Fibroblast of lung (primary cell): ENCODE data around the gene USPL1. TPM values are rescaled to one million over a fixed set of nuclear protein-coding genes. Genes with fewer than 3 reads are reported as not detected.

Experiments used
- DNase-seq, 2 donors: peaks; one replicate each; pipeline versions ENCODE4 v3.0.0 to v3.0.0-alpha.2; 2010; ENCODE audit warnings: low read depth in 2 of 2
- H2AFZ ChIP-seq: 2 replicates; pipeline ENCODE4 v1.5.1; 2012; ENCODE audit warnings: low read length, control low read depth, inconsistent platforms
- H3K27ac ChIP-seq: 2 replicates; pipeline ENCODE4 v1.5.1; 2011; ENCODE audit warnings: low read length, control low read depth; ENCODE audit not compliant: insufficient read depth
- H3K27me3 ChIP-seq: 2 replicates; pipeline ENCODE4 v1.5.1; 2011; ENCODE audit warnings: mild to moderate bottlenecking, low read length; ENCODE audit not compliant: control insufficient read depth, insufficient read depth
- H3K36me3 ChIP-seq: 2 replicates; pipeline ENCODE4 v1.5.1; 2011; ENCODE audit warnings: low read length; ENCODE audit not compliant: control insufficient read depth, insufficient read depth
- H3K4me1 ChIP-seq: 2 replicates; pipeline ENCODE4 v1.5.1; 2011; ENCODE audit warnings: low read length; ENCODE audit not compliant: control insufficient read depth, insufficient read depth; ENCODE audit errors: extremely low read depth
- H3K4me2 ChIP-seq: 2 replicates; pipeline ENCODE4 v1.5.1; 2011; ENCODE audit warnings: low read length, control low read depth; ENCODE audit not compliant: insufficient read depth; ENCODE audit errors: extremely low read depth
- H3K4me3 ChIP-seq, 4 experiments: fragments of 200-600 bp in 1 of 4; sonication (generic) in 1 of 4; replicated peaks in 1 of 4; 2 replicates each; pipeline ENCODE4 v1.5.1; 2011 to 2016; ENCODE audit warnings: low read length in 4 of 4, low read depth in 3 of 4, mild to moderate bottlenecking in 3 of 4, control low read depth in 2 of 4, inconsistent platforms in 1 of 4, mixed read lengths in 1 of 4; ENCODE audit not compliant: insufficient read depth in 1 of 4; ENCODE audit errors: control extremely low read depth in 1 of 4
- H3K79me2 ChIP-seq: 2 replicates; pipeline ENCODE4 v1.5.1; 2012; ENCODE audit warnings: mild to moderate bottlenecking, low read length, inconsistent platforms; ENCODE audit not compliant: control insufficient read depth, insufficient read depth
- H3K9ac ChIP-seq: 2 replicates; pipeline ENCODE4 v1.5.1; 2011; ENCODE audit warnings: mild to moderate bottlenecking, low read length, control low read depth; ENCODE audit not compliant: insufficient read depth
- H3K9me3 ChIP-seq: 2 replicates; pipeline ENCODE4 v1.5.1; 2012; ENCODE audit warnings: low read depth, low read length; ENCODE audit not compliant: control insufficient read depth, insufficient read depth
- H4K20me1 ChIP-seq: 2 replicates; pipeline ENCODE4 v1.5.1; 2011; ENCODE audit warnings: low read length; ENCODE audit not compliant: control insufficient read depth, insufficient read depth; ENCODE audit errors: extremely low read depth
- CTCF ChIP-seq, 2 donors: IDR thresholded peaks in 1 of 2; conservative IDR thresholded peaks in 1 of 2; 1 replicate in 1 of 2; 2 replicates in 1 of 2; pipeline ENCODE4 v1.5.1; 2011 to 2012; ENCODE audit warnings: low read length in 2 of 2, control low read depth in 1 of 2, inconsistent platforms in 1 of 2, low read depth in 1 of 2, mild to moderate bottlenecking in 1 of 2
- EZH2 ChIP-seq: IDR thresholded peaks from 2 replicates; pipeline ENCODE4 v1.5.1; 2012; ENCODE audit warnings: low read length, control low read depth, mild to moderate bottlenecking; ENCODE audit errors: missing control alignments
- polyA plus RNA-seq, 2 donors: library from polyadenylated mRNA; depleted of rRNA in 1 of 2; stranded (reverse) in 1 of 2; unstranded in 1 of 2; fragments of >200 nt; gene quantifications; 2 replicates each; pipeline ENCODE4 v1.2.1, GENCODE V29; 2011 to 2012; ENCODE audit warnings: missing spikeins in 1 of 2
- total RNA-seq: library from RNA; depleted of rRNA; stranded (reverse); fragments of >200 nt; gene quantifications from 2 replicates; pipeline ENCODE4 v1.2.1, GENCODE V29; 2014

USPL1 gene
- total and polyA plus RNA-seq, 2 donors (not counting 1 experiment from before 2014, with no cell fraction given) = 12.4 to 17.7 TPM

- Histone ChIP-seq H4K20me1 (no peaks in the 10 kb centered on the region), H3K27me3 (no peaks in the 10 kb centered on the region), H2AFZ (no peak overlapping the region), H3K4me3 (no peak overlapping the region), H3K9ac (no peak overlapping the region), H3K4me1 (no peaks in the 10 kb centered on the region), H3K36me3 (no peaks in the 10 kb centered on the region), H3K9me3 (no peaks in the 10 kb centered on the region), H3K4me2 (no peak overlapping the region), H3K27ac (no peak overlapping the region), H3K79me2 (no peaks in the 10 kb centered on the region)
- TF ChIP-seq CTCF (conservative IDR thresholded peaks at IDR 0.05 in 1 of 2, IDR thresholded peaks at IDR 0.05 in 1 of 2; ENCODE audit: low read depth in 1 of 2, low read length in 2 of 2) = no peak
- no peak for TF ChIP-seq EZH2
- DNase-seq = no peak
Observed at GRCh38 chr13:30704596-30704995, 86.9 kb downstream of the USPL1 start.

GRCh38 chr13:30705680-30706079, 88.0 kb downstream of the USPL1 start:
- H4K20me1 ChIP-seq = no peaks in the 10 kb centered on the region
- H3K27me3 ChIP-seq = no peaks in the 10 kb centered on the region
- no peak for DNase-seq
- no peaks in the 10 kb centered on the region for H3K9me3 ChIP-seq
- no peak overlapping the region for H3K4me2 ChIP-seq
- H3K4me3 ChIP-seq = no peak overlapping the region
- no peak for TF ChIP-seq EZH2
- TF ChIP-seq CTCF (conservative IDR thresholded peaks at IDR 0.05 in 1 of 2, IDR thresholded peaks at IDR 0.05 in 1 of 2; ENCODE audit: low read depth in 1 of 2, low read length in 2 of 2) = no peak
- no peak overlapping the region for H3K27ac ChIP-seq
- no peaks in the 10 kb centered on the region for H3K79me2 ChIP-seq
- no peak overlapping the region for H3K9ac ChIP-seq
- no peaks in the 10 kb centered on the region for H3K36me3 ChIP-seq
- no peak overlapping the region for H2AFZ ChIP-seq
- no peaks in the 10 kb centered on the region for H3K4me1 ChIP-seq

- Histone ChIP-seq H3K36me3 (no peaks in the 10 kb centered on the region), H3K79me2 (no peaks in the 10 kb centered on the region), H4K20me1 (no peaks in the 10 kb centered on the region), H3K27me3 (no peaks in the 10 kb centered on the region), H3K4me2 (no peak overlapping the region), H2AFZ (no peak overlapping the region), H3K9ac (no peak overlapping the region), H3K27ac (no peak overlapping the region), H3K4me3 (no peak overlapping the region), H3K4me1 (no peaks in the 10 kb centered on the region), H3K9me3 (no peaks in the 10 kb centered on the region)
- peak; percentile 55 to 72 for DNase-seq
- no peak for TF ChIP-seq CTCF (conservative IDR thresholded peaks at IDR 0.05 in 1 of 2, IDR thresholded peaks at IDR 0.05 in 1 of 2; ENCODE audit: low read depth in 1 of 2, low read length in 2 of 2)
- TF ChIP-seq EZH2 = no peak
Observed at GRCh38 chr13:30708541-30708940, 90.8 kb downstream of the USPL1 start.

Other genes starting within 250 kb of the USPL1 start
- gene UBE2L5, start 195.4 kb upstream of the USPL1 start, total RNA-seq = not detected in 2 replicates
- gene UBE2L5, start 195.4 kb upstream of the USPL1 start, polyA plus RNA-seq = 0.17 and 0.20 TPM in 2 replicates
- gene HMGB1, start 152.0 kb upstream of the USPL1 start, total RNA-seq = 74.0 and 145 TPM in 2 replicates
- gene HMGB1, start 152.0 kb upstream of the USPL1 start, polyA plus RNA-seq = 267 and 457 TPM in 2 replicates
- gene ALOX5AP, start 117.6 kb downstream of the USPL1 start, total RNA-seq = 0.17 TPM in 1 of 2 replicates, not detected in the other
- gene ALOX5AP, start 117.6 kb downstream of the USPL1 start, polyA plus RNA-seq = 0.25 and 0.36 TPM in 2 replicates